Thyroid gland (tissue), 4 donors: ENCODE measurements around the gene CFAP53. TPM values are rescaled to one million over a fixed set of nuclear protein-coding genes. Genes with fewer than 3 reads are reported as not detected.

Experiments
- DNase-seq, 2 donors: peaks; one replicate each; pipeline ENCODE4 v3.0.0-alpha.2; 2019
- H3K27ac ChIP-seq, 3 donors: fragments of 200-600 bp; sonication (generic); 1 replicate in 2 of 3; 2 replicates in 1 of 3; pipeline ENCODE4 v1.5.1; 2016 to 2019; ENCODE audit warnings: mild to moderate bottlenecking in 1 of 3, moderate library complexity in 1 of 3
- H3K27me3 ChIP-seq: fragments of 200-600 bp; sonication (generic); one replicate; pipeline ENCODE4 v1.5.1; 2019
- H3K36me3 ChIP-seq, 2 donors: fragments of 200-600 bp; sonication (generic); one replicate each; pipeline ENCODE4 v1.5.1; 2016 to 2019
- H3K4me1 ChIP-seq, 2 donors: fragments of 200-600 bp; sonication (generic); one replicate each; pipeline ENCODE4 v1.5.1; 2017 to 2019
- H3K4me3 ChIP-seq, 3 donors: fragments of 200-600 bp; sonication (generic); replicated peaks in 1 of 3; 1 replicate in 2 of 3; 2 replicates in 1 of 3; pipeline ENCODE4 v1.5.1; 2016; ENCODE audit warnings: mild to moderate bottlenecking in 1 of 3
- H3K9me3 ChIP-seq: fragments of 200-600 bp; sonication (generic); one replicate; pipeline ENCODE4 v1.5.1; 2017
- POLR2A ChIP-seq, 2 donors: fragments of 450-650 bp; IDR thresholded peaks; one replicate each; pipeline ENCODE4 v1.6.1; 2017; ENCODE audit warnings: antibody characterized with exemption in 2 of 2, mild to moderate bottlenecking in 2 of 2, moderate library complexity in 1 of 2
- WGBS, 2 donors: methylation state at CpG; one replicate each; pipeline ENCODE4 v1.1.5; 2017; 5-methylcytosine and 5-hydroxymethylcytosine counted together
- intact Hi-C: fragments of 100-400 bp; cut with DNase I; formaldehyde crosslinking; loops from one replicate; pipeline ENCODE4 v1.15.1; 2023
- total RNA-seq, 4 donors: library from RNA; depleted of rRNA; stranded (reverse); fragments of >200 nt; gene quantifications; one replicate each; pipeline ENCODE4 v1.2.3, GENCODE V29; 2016
- TF ChIP-seq, protein P1 (sequence below), 6 experiments: fragments of 200-600 bp in 3 of 6; fragments of 450-650 bp in 3 of 6; sonication (generic) in 3 of 6; IDR thresholded peaks; one replicate each; pipeline ENCODE4 v1.5.1; 2016 to 2019; ENCODE audit warnings: antibody characterized with exemption in 6 of 6, mild to moderate bottlenecking in 2 of 6, inconsistent platforms in 1 of 6, moderate library complexity in 1 of 6

CFAP53 gene
- total RNA-seq, 4 donors from 2014 or later = 1.2 to 2.7 (median 1.5) TPM; not detected in 1

DNA sequence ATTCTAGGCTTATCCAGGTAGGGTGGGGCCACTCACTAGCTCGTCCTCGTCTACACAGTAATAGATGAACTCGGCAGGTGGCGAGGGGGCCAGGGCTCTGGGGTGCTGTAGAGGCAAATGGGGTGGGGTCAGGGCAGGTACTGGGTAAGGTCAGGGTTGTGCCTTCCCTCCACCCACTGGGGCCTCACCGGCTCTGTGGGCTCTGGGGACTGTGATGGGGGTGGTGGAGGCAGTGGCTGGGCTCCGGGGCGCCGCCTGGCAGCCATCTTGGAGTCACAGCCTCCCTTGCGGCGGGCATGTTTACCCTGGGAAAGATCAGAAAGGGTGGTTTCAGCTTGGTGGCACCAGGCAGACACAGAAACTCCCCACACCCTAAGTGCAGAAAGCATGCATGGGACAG is 8.6 kb upstream of the CFAP53 start:
- intact Hi-C loops = no loop called here
- WGBS, 2 donors = 97 to 99% methylated on average over 9 to 10 of the region's 10 CpGs
- TF ChIP-seq, protein P1, sequence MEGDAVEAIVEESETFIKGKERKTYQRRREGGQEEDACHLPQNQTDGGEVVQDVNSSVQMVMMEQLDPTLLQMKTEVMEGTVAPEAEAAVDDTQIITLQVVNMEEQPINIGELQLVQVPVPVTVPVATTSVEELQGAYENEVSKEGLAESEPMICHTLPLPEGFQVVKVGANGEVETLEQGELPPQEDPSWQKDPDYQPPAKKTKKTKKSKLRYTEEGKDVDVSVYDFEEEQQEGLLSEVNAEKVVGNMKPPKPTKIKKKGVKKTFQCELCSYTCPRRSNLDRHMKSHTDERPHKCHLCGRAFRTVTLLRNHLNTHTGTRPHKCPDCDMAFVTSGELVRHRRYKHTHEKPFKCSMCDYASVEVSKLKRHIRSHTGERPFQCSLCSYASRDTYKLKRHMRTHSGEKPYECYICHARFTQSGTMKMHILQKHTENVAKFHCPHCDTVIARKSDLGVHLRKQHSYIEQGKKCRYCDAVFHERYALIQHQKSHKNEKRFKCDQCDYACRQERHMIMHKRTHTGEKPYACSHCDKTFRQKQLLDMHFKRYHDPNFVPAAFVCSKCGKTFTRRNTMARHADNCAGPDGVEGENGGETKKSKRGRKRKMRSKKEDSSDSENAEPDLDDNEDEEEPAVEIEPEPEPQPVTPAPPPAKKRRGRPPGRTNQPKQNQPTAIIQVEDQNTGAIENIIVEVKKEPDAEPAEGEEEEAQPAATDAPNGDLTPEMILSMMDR (IDR thresholded peaks at IDR 0.05) = no peak
- no peak for TF ChIP-seq POLR2A (IDR thresholded peaks at IDR 0.05)
- Histone ChIP-seq H3K27me3 (no peaks in the 10 kb centered on the region), H3K9me3 (no peaks in the 10 kb centered on the region), H3K27ac (no peak overlapping the region), H3K4me1 (peaks cover 4 to 6% of the 10 kb centered on the region in 2 donors), H3K36me3 (peaks cover 62 to 63% of the 10 kb centered on the region in 2 donors), H3K4me3 (no peak overlapping the region)
- no peak for DNase-seq

DNA sequence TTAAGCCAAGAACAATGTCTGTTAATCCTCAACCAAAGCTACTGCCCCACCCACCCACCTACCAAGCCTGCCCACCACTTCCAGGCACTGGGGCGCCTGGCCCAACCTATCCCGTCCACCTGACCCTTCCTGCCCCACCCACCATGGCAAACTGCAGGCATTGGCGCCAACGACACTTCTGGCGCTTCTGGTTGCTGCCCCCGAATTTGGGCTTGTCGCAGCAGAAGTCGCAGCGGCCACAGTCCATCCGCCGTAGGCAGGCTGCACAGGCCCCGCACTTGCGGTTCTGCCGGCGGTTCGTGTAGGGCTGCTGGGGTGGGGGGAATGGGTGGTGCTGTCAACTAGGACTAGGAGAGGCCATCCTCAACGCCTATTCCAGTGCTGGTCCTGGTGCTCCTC is 7.7 kb upstream of the CFAP53 start:
- Histone ChIP-seq H3K4me3 (no peak overlapping the region), H3K4me1 (no peaks in the 10 kb centered on the region), H3K27ac (no peak overlapping the region), H3K36me3 (peaks cover 62 to 66% of the 10 kb centered on the region in 2 donors), H3K27me3 (no peaks in the 10 kb centered on the region), H3K9me3 (no peaks in the 10 kb centered on the region)
- intact Hi-C loops = no loop called here
- no peak for TF ChIP-seq POLR2A (IDR thresholded peaks at IDR 0.05)
- TF ChIP-seq, protein P1 (IDR thresholded peaks at IDR 0.05) = no peak
- 91 to 94% methylated on average over 11 to 17 of the region's 17 CpGs for WGBS, 2 donors
- no peak for DNase-seq

DNA sequence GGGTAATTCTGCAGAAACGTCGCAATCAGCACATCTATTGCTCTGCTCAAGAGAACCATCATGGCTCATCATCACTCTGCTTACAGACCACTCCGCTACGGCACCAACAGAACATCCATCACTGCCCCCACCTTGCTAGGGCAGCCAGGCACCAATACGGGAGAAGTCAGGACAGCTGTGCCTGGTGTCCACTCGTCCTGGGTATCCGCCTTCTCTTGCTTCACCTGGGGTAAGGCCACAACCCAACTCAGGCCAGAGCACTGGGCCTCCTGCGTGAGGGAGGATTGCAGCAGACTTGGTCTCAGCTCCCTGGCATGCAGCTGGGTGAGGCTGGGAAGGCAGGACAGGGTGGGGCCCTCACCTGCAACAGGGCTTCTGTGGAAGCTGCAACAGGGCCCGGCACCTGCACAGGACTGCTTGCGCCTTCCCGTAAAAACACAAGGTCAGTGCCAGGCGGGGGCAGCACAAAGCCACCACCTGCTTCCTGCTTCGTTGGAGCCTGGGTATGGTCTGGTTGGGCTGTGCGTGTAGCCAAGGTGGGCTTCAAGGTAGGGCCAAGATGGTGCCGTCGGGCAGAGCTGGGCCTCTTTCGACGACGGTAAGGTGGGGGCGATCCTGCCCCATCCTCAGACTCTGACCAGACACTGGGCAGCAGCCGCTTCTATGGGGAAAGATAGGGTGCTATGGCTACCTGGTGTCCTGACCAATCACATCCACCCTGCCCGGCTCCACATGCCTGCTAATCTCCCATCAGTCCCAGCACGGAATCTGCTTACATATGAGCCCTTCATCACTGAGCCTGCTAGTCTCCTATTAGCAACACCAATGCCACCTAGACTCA is 7.1 kb upstream of the CFAP53 start:
- no peaks in the 10 kb centered on the region for H3K27me3 ChIP-seq
- 96 to 97% methylated on average over 22 of the region's 23 CpGs for WGBS, 2 donors
- peaks cover 62 to 66% of the 10 kb centered on the region in 2 donors for H3K36me3 ChIP-seq
- no peak for DNase-seq
- H3K4me3 ChIP-seq = no peak overlapping the region
- TF ChIP-seq POLR2A (IDR thresholded peaks at IDR 0.05) = no peak
- TF ChIP-seq, protein P1 (IDR thresholded peaks at IDR 0.05) = no peak
- no peaks in the 10 kb centered on the region for H3K9me3 ChIP-seq
- no peak overlapping the region for H3K27ac ChIP-seq
- intact Hi-C loops = no loop called here
- H3K4me1 ChIP-seq = no peaks in the 10 kb centered on the region

DNA sequence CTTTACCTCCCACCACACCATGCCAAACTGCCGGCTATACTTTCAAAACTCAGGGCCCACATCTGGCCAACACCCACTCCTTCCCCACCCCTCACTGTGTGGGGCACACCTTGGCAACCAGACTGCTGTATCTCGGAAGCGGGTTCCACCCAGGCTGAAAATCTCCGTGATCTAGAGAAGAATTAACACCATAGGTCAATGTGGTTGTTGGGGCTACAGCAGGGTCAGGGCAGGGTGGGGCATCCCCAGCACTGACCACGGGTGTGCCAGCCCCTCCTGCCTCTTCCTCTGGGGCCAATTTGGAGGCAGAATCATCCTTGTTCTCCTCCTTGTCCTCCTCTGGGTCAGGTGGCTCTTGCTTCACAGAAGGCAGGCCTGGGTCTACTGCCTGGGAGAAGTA is 6.3 kb upstream of the CFAP53 start:
- Histone ChIP-seq H3K4me3 (no peak overlapping the region), H3K27ac (no peak overlapping the region), H3K4me1 (no peaks in the 10 kb centered on the region), H3K36me3 (peaks cover 62 to 66% of the 10 kb centered on the region in 2 donors), H3K27me3 (no peaks in the 10 kb centered on the region), H3K9me3 (no peaks in the 10 kb centered on the region)
- 84 to 97% methylated on average over 5 of the region's 5 CpGs for WGBS, 2 donors
- no peak for DNase-seq
- no peak for TF ChIP-seq POLR2A (IDR thresholded peaks at IDR 0.05)
- TF ChIP-seq, protein P1 (IDR thresholded peaks at IDR 0.05) = no peak
- intact Hi-C loops = no loop called here

DNA sequence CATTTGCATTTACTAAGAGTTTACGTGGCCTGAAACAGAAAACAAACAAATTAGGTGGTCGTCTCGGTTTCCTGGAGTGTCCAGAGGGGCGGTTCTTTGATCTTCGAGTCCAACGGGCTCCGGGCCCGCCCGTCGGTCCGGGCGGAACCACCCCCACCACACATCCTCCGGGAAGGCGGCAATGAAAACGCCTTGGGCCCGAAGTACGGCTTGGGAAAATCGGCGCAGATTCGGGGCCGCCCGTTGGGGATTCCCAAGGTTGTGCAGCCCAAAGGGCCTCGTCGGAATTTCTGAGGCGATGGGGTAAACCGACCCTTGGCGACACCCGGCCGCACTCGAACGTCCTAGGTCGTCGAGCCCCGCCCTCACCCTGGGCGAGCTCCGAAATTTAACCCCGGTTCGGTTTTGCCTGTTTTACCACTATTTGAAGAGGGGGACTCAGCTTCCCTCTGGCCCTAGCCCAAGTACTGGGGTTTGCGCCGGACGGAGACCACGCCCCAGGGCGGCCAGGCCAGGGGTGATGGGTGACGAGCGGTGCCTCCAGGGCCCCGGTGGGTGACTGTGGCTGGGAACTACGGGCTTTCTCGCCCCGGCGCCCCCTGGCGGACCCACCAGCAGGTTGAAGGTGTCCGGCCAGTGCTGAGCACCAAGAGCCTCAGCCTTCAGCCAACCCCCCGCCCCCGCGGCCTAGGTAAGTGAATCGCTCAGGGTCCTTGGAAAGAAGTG is 1.9 kb upstream of the CFAP53 start:
- H3K4me1 ChIP-seq = peaks cover 0 to 5% of the 10 kb centered on the region in 2 donors
- TF ChIP-seq, protein P1 (IDR thresholded peaks at IDR 0.05) = peak; percentile 57 to 82 (median 71)
- TF ChIP-seq POLR2A (IDR thresholded peaks at IDR 0.05) = peak in 1 of 2 donors; percentile 14
- peak overlapping the region; percentile 30 to 82 (median 54) for H3K27ac ChIP-seq
- H3K4me3 ChIP-seq = peak overlapping the region; percentile 6 to 27 (median 27)
- DNase-seq = peak; percentile 87 to 92
- no peaks in the 10 kb centered on the region for H3K27me3 ChIP-seq
- intact Hi-C loops = no loop called here
- peaks cover 23 to 25% of the 10 kb centered on the region in 2 donors for H3K36me3 ChIP-seq
- 9 to 10% methylated on average over 45 to 54 of the region's 56 CpGs for WGBS, 2 donors
- H3K9me3 ChIP-seq = no peaks in the 10 kb centered on the region
